B cell (primary cell): ENCODE results near the gene UPF1. TPM values are rescaled to one million over a fixed set of nuclear protein-coding genes. Genes with fewer than 3 reads are reported as not detected.

Experiments
- ATAC-seq: fragments of 200-7000 bp; cut with Tn5 transposase; one replicate; pipeline ENCODE4 v1.10.0; 2021; ENCODE audit warnings: low read depth, mild to moderate bottlenecking, moderate number of reproducible peaks, moderate library complexity
- CTCF ChIA-PET: fragments of 350-600 bp; sonication (Branson Sonifier 250); formaldehyde crosslinking; loops from one replicate; lab custom pipeline; 2021; ENCODE audit warnings: antibody characterized with exemption, inconsistent platforms; lab: Charles Lee
- POLR2A ChIA-PET: fragments of 350-600 bp; sonication (Branson Sonifier 250); formaldehyde crosslinking; loops from one replicate; lab custom pipeline; 2021; ENCODE audit warnings: antibody characterized with exemption; lab: Charles Lee
- DNase-seq: peaks from one replicate; pipeline ENCODE4 v3.0.0; 2013
- H2AFZ ChIP-seq: 2 replicates; pipeline ENCODE4 v1.6.1; 2012; ENCODE audit warnings: mild to moderate bottlenecking, low read depth, low read length; ENCODE audit not compliant: insufficient read depth, poor library complexity, severe bottlenecking
- H3K27ac ChIP-seq, 2 donors: 1 replicate in 1 of 2; 2 replicates in 1 of 2; pipeline ENCODE4 v1.5.1; 2012 to 2013; ENCODE audit warnings: low read length in 2 of 2, mild to moderate bottlenecking in 2 of 2, moderate library complexity in 1 of 2
- H3K27me3 ChIP-seq, 4 experiments: fragments of 200-600 bp in 1 of 4; sonication (generic) in 1 of 4; replicated peaks in 1 of 4; 1 replicate in 2 of 4; 2 replicates in 2 of 4; pipeline versions ENCODE4 v1.6.1 to v1.7.0; 2013 to 2016; ENCODE audit warnings: low read length in 3 of 4, mild to moderate bottlenecking in 2 of 4, mixed read lengths in 1 of 4, moderate library complexity in 1 of 4; ENCODE audit not compliant: insufficient read depth in 4 of 4, control insufficient read depth in 3 of 4; ENCODE audit errors: control extremely low read depth in 1 of 4
- H3K36me3 ChIP-seq, 2 experiments: replicated peaks in 1 of 2; 1 replicate in 1 of 2; 2 replicates in 1 of 2; pipeline versions ENCODE4 v1.6.1 to v1.7.1; 2013; ENCODE audit warnings: low read length in 1 of 2; ENCODE audit not compliant: insufficient read depth in 2 of 2, control insufficient read depth in 1 of 2; ENCODE audit errors: control extremely low read depth in 1 of 2, extremely low read depth in 1 of 2
- H3K4me1 ChIP-seq, 2 donors: fragments of 200-600 bp in 1 of 2; sonication (generic) in 1 of 2; 1 replicate in 1 of 2; 2 replicates in 1 of 2; pipeline versions ENCODE4 v1.5.1 to v1.6.1; 2013 to 2017; ENCODE audit warnings: low read length in 2 of 2; ENCODE audit not compliant: control insufficient read depth in 2 of 2, insufficient read depth in 2 of 2
- H3K4me2 ChIP-seq: replicated peaks from 2 replicates; pipeline ENCODE3; 2012; ENCODE audit warnings: mild to moderate bottlenecking, low read depth, low read length; ENCODE audit not compliant: poor library complexity, severe bottlenecking
- H3K4me3 ChIP-seq, 5 experiments: fragments of 200-600 bp in 1 of 5; sonication (generic) in 1 of 5; 1 replicate in 3 of 5; 2 replicates in 2 of 5; pipeline versions ENCODE4 v1.5.1 to v1.7.0; 2011 to 2016; ENCODE audit warnings: low read length in 4 of 5, mild to moderate bottlenecking in 4 of 5, low read depth in 2 of 5, control low read depth in 1 of 5, moderate library complexity in 1 of 5; ENCODE audit not compliant: insufficient read depth in 1 of 5; ENCODE audit errors: control extremely low read depth in 1 of 5, extremely low read depth in 1 of 5
- H3K79me2 ChIP-seq: fragments of 200-600 bp; sonication (generic); one replicate; pipeline ENCODE4 v1.6.0; 2016; ENCODE audit warnings: low read length; ENCODE audit not compliant: control insufficient read depth, insufficient read depth
- H3K9ac ChIP-seq: fragments of 200-600 bp; sonication (generic); 2 replicates; pipeline ENCODE4 v1.6.1; 2017; ENCODE audit warnings: mild to moderate bottlenecking, low read length, moderate library complexity
- H3K9me3 ChIP-seq, 3 donors: one replicate each; pipeline versions ENCODE4 v1.6.1 to v1.7.1; 2013; ENCODE audit warnings: low read length in 2 of 3; ENCODE audit not compliant: control insufficient read depth in 2 of 3, insufficient read depth in 1 of 3; ENCODE audit errors: control extremely low read depth in 1 of 3
- H4K20me1 ChIP-seq: 2 replicates; pipeline ENCODE4 v1.6.0; 2012; ENCODE audit warnings: mild to moderate bottlenecking, low read length; ENCODE audit not compliant: insufficient read depth, control insufficient read depth, poor library complexity, severe bottlenecking
- H3K27ac Mint-ChIP-seq: one replicate; pipeline ENCODE4 v1.8.0; 2021; ENCODE audit warnings: mixed read lengths
- H3K27me3 Mint-ChIP-seq: one replicate; pipeline ENCODE4 v1.8.0; 2021; ENCODE audit warnings: mixed read lengths
- H3K4me1 Mint-ChIP-seq: one replicate; pipeline ENCODE4 v1.8.0; 2021; ENCODE audit warnings: mixed read lengths
- H3K4me3 Mint-ChIP-seq: one replicate; pipeline ENCODE4 v1.8.0; 2021; ENCODE audit warnings: mixed read lengths
- H3K9me3 Mint-ChIP-seq: one replicate; pipeline ENCODE4 v1.8.0; 2022; ENCODE audit warnings: mixed read lengths; ENCODE audit not compliant: insufficient read depth
- EZH2 ChIP-seq: IDR thresholded peaks from 2 replicates; pipeline ENCODE4 v1.6.1; 2012; ENCODE audit warnings: borderline replicate concordance, low read depth, mild to moderate bottlenecking, moderate library complexity, low read length; ENCODE audit not compliant: insufficient read depth, poor library complexity, severe bottlenecking
- WGBS: methylation state at CpG from one replicate; pipeline ENCODE4 v1.1.5; 2013; ENCODE audit warnings: missing lambda C conversion rate; ENCODE audit not compliant: insufficient coverage; 5-methylcytosine and 5-hydroxymethylcytosine counted together
- intact Hi-C: fragments of 100-400 bp; cut with micrococcal nuclease; formaldehyde crosslinking; loops from one replicate; pipeline ENCODE4 v1.10.0; 2022
- polyA plus RNA-seq: library from polyadenylated mRNA; depleted of rRNA; stranded (reverse); fragments of >200 nt; gene quantifications from 2 replicates; pipeline ENCODE4 v1.2.3, GENCODE V29; 2012
- total RNA-seq, 2 donors: library from RNA; stranded (reverse); fragments of 120-200 nt in 1 of 2; gene quantifications; 1 replicate in 1 of 2; 2 replicates in 1 of 2; pipeline versions ENCODE4 v1.2.3 to v1.2.4, GENCODE V29; 2013 to 2022
- TF ChIP-seq, protein P1 (sequence below): fragments of 200-600 bp; IDR thresholded peaks from one replicate; pipeline ENCODE4 v1.8.0; 2022; ENCODE audit warnings: antibody characterized with exemption, mild to moderate bottlenecking

The UPF1 gene
- total and polyA plus RNA-seq, 2 donors (not counting 1 experiment from before 2014, with no cell fraction given) = 51.9 to 98.6 TPM

DNA sequence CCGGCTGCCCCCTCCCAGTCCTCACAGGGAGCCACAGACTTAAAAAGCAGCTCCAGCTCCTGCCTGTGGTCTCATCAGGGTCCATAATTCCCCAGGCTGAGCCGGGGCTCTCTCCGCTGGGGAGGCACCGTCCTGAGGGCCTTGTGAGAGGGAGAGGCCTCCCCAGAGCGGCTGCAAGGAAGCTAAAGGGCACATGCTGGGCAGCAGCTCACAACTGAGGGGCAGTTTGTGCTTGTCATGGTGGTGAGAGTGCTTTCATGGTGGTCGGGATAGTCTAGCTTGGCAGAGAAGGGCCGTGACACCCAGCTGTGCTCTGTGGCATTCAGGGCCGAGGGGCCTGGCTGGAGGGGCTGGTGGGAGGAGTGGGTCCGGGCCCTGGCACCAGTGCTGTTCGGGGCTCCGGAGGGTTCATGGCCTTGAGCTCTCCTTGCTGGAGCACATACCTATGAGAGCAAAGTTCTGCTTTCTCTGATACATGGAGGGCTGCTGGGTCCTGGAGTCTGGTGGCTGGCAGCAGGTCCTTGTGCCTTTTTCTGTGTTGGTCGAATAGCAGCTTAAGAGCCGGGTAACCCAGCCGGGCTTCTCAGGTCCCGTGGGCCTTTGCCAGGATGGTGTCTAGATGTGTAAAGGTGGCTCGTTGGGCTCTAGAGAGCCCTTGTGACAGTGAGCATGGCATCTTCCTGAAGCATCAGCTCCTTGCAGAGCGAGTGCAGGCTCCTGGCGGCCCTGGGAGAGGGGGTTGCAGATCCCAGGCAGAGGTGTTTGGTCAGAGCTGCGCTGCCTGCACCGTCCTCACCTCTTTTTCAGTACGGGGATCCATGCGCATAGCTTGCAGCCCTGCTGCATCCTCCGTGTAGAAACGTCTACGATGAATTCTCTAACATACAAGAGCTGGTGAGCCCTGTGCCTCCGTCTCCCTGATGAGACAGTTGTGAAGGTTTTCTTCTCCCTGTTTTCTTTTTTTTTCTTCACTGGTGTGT lies 8.8 kb downstream of the UPF1 start:
- no peak overlapping the region for H2AFZ ChIP-seq
- Mint-ChIP-seq H3K9me3 (no peaks in the 10 kb centered on the region), H3K27me3 (no peaks in the 10 kb centered on the region), H3K4me1 (peaks cover 76% of the 10 kb centered on the region), H3K4me3 (no peak overlapping the region), H3K27ac (no peak overlapping the region)
- peaks cover 1 to 30% of the 10 kb centered on the region in 2 experiments for H3K36me3 ChIP-seq
- no peaks in the 10 kb centered on the region for H3K27me3 ChIP-seq
- 92% methylated on average over 21 of the region's 26 CpGs for WGBS
- intact Hi-C loops = no loop called here
- peaks cover 100% of the 10 kb centered on the region for H3K79me2 ChIP-seq
- POLR2A ChIA-PET = no interaction called here
- no peaks in the 10 kb centered on the region for H3K9me3 ChIP-seq
- CTCF ChIA-PET = interaction anchor here (0.7 to 1.1 kb wide), 2 partner anchors 246 to 321 kb away, joined by 3 read pairs; no protein-coding TSS in a partner anchor
- DNase-seq = peak; percentile 20
- no peak overlapping the region for H3K9ac ChIP-seq
- H3K4me3 ChIP-seq = no peak overlapping the region
- no peak overlapping the region for H3K27ac ChIP-seq
- H3K4me2 ChIP-seq = peak overlapping the region; percentile 13
- peaks cover 18 to 54% of the 10 kb centered on the region in 2 donors for H3K4me1 ChIP-seq
- peaks cover 99% of the 10 kb centered on the region for H4K20me1 ChIP-seq
- TF ChIP-seq EZH2 = no peak
- TF ChIP-seq, protein P1, sequence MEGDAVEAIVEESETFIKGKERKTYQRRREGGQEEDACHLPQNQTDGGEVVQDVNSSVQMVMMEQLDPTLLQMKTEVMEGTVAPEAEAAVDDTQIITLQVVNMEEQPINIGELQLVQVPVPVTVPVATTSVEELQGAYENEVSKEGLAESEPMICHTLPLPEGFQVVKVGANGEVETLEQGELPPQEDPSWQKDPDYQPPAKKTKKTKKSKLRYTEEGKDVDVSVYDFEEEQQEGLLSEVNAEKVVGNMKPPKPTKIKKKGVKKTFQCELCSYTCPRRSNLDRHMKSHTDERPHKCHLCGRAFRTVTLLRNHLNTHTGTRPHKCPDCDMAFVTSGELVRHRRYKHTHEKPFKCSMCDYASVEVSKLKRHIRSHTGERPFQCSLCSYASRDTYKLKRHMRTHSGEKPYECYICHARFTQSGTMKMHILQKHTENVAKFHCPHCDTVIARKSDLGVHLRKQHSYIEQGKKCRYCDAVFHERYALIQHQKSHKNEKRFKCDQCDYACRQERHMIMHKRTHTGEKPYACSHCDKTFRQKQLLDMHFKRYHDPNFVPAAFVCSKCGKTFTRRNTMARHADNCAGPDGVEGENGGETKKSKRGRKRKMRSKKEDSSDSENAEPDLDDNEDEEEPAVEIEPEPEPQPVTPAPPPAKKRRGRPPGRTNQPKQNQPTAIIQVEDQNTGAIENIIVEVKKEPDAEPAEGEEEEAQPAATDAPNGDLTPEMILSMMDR = no peak
- ATAC-seq = no peak

DNA sequence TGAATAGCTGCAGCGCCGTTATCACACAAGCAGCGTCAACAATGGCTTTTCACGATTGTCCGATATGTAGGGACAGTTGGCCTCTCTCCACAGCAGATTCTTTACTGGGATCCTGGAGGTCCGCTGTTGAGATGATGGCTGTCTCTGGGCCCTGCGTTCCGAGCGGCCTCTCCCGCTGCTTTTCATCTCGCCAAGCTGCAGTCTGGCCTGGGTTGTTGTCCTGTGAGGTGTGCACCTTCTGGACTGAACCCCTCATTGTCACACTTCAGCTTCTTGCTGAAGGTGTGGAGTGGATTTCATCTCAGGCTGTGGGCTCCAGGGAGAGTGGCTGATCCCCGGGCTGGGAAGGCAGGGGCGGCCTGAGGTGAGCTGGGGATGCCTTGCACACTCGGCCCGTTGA lies 9.6 kb downstream of the UPF1 start:
- Histone ChIP-seq H2AFZ (no peak overlapping the region), H4K20me1 (peaks cover 99% of the 10 kb centered on the region), H3K9me3 (no peaks in the 10 kb centered on the region), H3K4me1 (peaks cover 11 to 46% of the 10 kb centered on the region in 2 donors), H3K79me2 (peaks cover 100% of the 10 kb centered on the region), H3K36me3 (peaks cover 1 to 26% of the 10 kb centered on the region in 2 experiments), H3K9ac (no peak overlapping the region), H3K4me2 (no peak overlapping the region), H3K4me3 (no peak overlapping the region), H3K27me3 (no peaks in the 10 kb centered on the region), H3K27ac (no peak overlapping the region)
- intact Hi-C loops = no loop called here
- CTCF ChIA-PET = interaction anchor here (0.7 to 0.9 kb wide), 2 partner anchors 254 to 370 kb away, joined by 3 to 4 read pairs; no protein-coding TSS in a partner anchor
- ATAC-seq = no peak
- Mint-ChIP-seq H3K27me3 (no peaks in the 10 kb centered on the region), H3K9me3 (no peaks in the 10 kb centered on the region), H3K4me1 (peaks cover 75% of the 10 kb centered on the region), H3K4me3 (no peak overlapping the region), H3K27ac (no peak overlapping the region)
- POLR2A ChIA-PET = no interaction called here
- 97% methylated on average over 10 of the region's 15 CpGs for WGBS
- TF ChIP-seq EZH2 = no peak
- TF ChIP-seq, protein P1 = no peak
- DNase-seq = no peak
